Heart left ventricle (tissue), 16 donors: Measurements from ENCODE around the gene CLEC18A. TPM values are rescaled to one million over a fixed set of nuclear protein-coding genes. Genes with fewer than 3 reads are reported as not detected.

Experiments
- ATAC-seq, 4 donors: fragments of 200-7000 bp; cut with Tn5 transposase; one replicate each; pipeline ENCODE4 v1.9.1; 2020 to 2022; ENCODE audit warnings: moderate library complexity in 4 of 4, mild to moderate bottlenecking in 3 of 4, moderate number of reproducible peaks in 1 of 4
- DNase-seq, 5 donors: peaks; one replicate each; pipeline ENCODE4 v3.0.0-alpha.2; 2020
- H3K27ac ChIP-seq, 12 donors: fragments of 200-600 bp; sonication (generic) in 4 of 12; one replicate each; pipeline versions ENCODE4 v1.5.0 to v1.8.0; 2016 to 2022; ENCODE audit warnings: mild to moderate bottlenecking in 2 of 12
- H3K27me3 ChIP-seq, 9 donors: fragments of 200-600 bp; sonication (generic) in 2 of 9; one replicate each; pipeline versions ENCODE4 v1.5.1 to v1.8.0; 2016 to 2022; ENCODE audit warnings: mild to moderate bottlenecking in 3 of 9
- H3K36me3 ChIP-seq, 9 donors: fragments of 200-600 bp; sonication (generic) in 2 of 9; one replicate each; pipeline versions ENCODE4 v1.5.0 to v1.8.0; 2018 to 2022; ENCODE audit warnings: mild to moderate bottlenecking in 2 of 9
- H3K4me1 ChIP-seq, 12 donors: fragments of 200-600 bp; sonication (generic) in 4 of 12; one replicate each; pipeline versions ENCODE4 v1.5.0 to v1.8.0; 2016 to 2022; ENCODE audit warnings: mild to moderate bottlenecking in 3 of 12
- H3K4me3 ChIP-seq, 12 donors: fragments of 200-600 bp; sonication (generic) in 4 of 12; one replicate each; pipeline versions ENCODE4 v1.5.0 to v1.8.0; 2017 to 2022; ENCODE audit warnings: mild to moderate bottlenecking in 9 of 12, moderate library complexity in 4 of 12
- H3K9me3 ChIP-seq, 12 donors: fragments of 200-600 bp; sonication (generic) in 4 of 12; one replicate each; pipeline versions ENCODE4 v1.5.0 to v1.8.0; 2016 to 2022; ENCODE audit warnings: mild to moderate bottlenecking in 1 of 12
- POLR2A ChIP-seq, 2 donors: fragments of 450-650 bp; IDR thresholded peaks; one replicate each; pipeline ENCODE4 v1.6.1; 2017; ENCODE audit warnings: antibody characterized with exemption in 2 of 2, mild to moderate bottlenecking in 2 of 2, moderate library complexity in 2 of 2
- WGBS, 4 donors: extraction: QIAGEN DNeasy Blood & Tissue Kit in 2 of 4; methylation state at CpG; one replicate each; pipeline versions ENCODE4 v1.1.5 to v1.1.7; 2013 to 2018; 5-methylcytosine and 5-hydroxymethylcytosine counted together
- intact Hi-C, 10 donors: fragments of 100-400 bp; cut with DNase I; formaldehyde crosslinking; loops; one replicate each; pipeline versions ENCODE4 v1.11.1 to v1.14.2; 2022
- polyA plus RNA-seq, 2 donors: library from polyadenylated mRNA; stranded (reverse); fragments of 200-250 nt; gene quantifications; one replicate each; pipeline ENCODE4 v1.2.3, GENCODE V29; 2013
- total RNA-seq, 9 donors: library from RNA; depleted of rRNA in 2 of 9; stranded (reverse); fragments of >200 nt in 2 of 9; fragmentation: NEBNext Ultra II Directional in 3 of 9; extraction: Animal tissue kit (Norgen Biotek cat#: 25700) in 3 of 9; gene quantifications; one replicate each; pipeline versions ENCODE4 v1.1.0 to v1.2.4, GENCODE V29; 2016 to 2023
- TF ChIP-seq, protein P1 (sequence below), 12 donors: fragments of 200-600 bp; sonication (generic) in 4 of 12; IDR thresholded peaks; one replicate each; pipeline versions ENCODE4 v1.5.0 to v1.8.0; 2018 to 2022; ENCODE audit warnings: antibody characterized with exemption in 12 of 12, mild to moderate bottlenecking in 5 of 12
- donor health status: ischemic (EF 13 %, LVEDD 7.1; RV severe dilation, severe dysfunction).
- donor health status: healthy with polysubstance abuse.
- donor health status: DM: no; HTN: yes; CAD: no.
- donor health status: DM: no; HTN: no; CAD: no.
- donor health status: ischemic (EF 25% LVEDD 6.9; RV normal size, moderate dysfunction).
- donor health status: ischemic (EF 25% LVEDD 5.7; RV mildly dilated, moderate dysfunction).
- donor health status: healthy.
- donor health status: DM: yes; HTN: yes; CAD: no.
- donor health status: ischemic (EF 35%, LVEDD 5.7; RV mildly dilated, moderate dysfunction).
- donor health status: nonischemic (EF 11% LVEDD 7.7; RV severe dilation, severe dysfunction).
- donor health status: DM: yes; HTN: yes; CAD: no.
- donor health status: PGD.
- donor health status: ischemic (EF 29% LVEDD 5.4; RV normal size, mild dysfunction).
- donor health status: nonischemic (EF 23%, LVEDD 6.1; RV moderate dilation, normal function).

The CLEC18A gene
- total and polyA plus RNA-seq, 11 donors = 0.08 to 1.1 (median 0.13) TPM; not detected in 5

DNA sequence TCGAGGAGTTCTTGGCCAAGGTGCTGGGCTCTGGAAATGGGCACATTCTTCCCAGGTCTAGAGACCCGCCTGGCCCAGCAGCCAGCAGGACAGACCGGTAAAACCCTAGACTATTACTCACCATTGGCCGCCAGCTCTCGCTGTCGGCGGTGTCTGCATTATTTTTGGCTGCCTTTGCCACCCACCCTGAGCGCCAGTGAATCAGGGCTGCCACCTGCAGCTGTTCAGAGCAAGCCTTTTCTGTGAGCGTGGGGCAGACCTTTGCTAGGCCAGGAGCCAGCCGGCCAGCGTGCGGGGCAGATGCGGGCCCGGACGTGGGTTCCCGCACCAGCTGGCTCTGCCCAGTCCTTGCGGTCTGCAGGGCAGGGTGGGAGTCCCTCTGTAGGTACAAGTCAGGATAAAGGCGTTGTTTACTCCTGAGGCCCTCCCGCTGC lies 15.8 kb upstream of the CLEC18A start:
- TF ChIP-seq POLR2A (IDR thresholded peaks at IDR 0.05) = no peak
- TF ChIP-seq, protein P1, sequence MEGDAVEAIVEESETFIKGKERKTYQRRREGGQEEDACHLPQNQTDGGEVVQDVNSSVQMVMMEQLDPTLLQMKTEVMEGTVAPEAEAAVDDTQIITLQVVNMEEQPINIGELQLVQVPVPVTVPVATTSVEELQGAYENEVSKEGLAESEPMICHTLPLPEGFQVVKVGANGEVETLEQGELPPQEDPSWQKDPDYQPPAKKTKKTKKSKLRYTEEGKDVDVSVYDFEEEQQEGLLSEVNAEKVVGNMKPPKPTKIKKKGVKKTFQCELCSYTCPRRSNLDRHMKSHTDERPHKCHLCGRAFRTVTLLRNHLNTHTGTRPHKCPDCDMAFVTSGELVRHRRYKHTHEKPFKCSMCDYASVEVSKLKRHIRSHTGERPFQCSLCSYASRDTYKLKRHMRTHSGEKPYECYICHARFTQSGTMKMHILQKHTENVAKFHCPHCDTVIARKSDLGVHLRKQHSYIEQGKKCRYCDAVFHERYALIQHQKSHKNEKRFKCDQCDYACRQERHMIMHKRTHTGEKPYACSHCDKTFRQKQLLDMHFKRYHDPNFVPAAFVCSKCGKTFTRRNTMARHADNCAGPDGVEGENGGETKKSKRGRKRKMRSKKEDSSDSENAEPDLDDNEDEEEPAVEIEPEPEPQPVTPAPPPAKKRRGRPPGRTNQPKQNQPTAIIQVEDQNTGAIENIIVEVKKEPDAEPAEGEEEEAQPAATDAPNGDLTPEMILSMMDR (IDR thresholded peaks at IDR 0.05) = no peak
- no peaks in the 10 kb centered on the region for H3K9me3 ChIP-seq
- H3K36me3 ChIP-seq = peaks cover 0 to 100% (median 100%) of the 10 kb centered on the region in 9 donors
- no peak for DNase-seq
- no peak overlapping the region for H3K27ac ChIP-seq
- intact Hi-C loops = no loop called here
- H3K4me1 ChIP-seq = peaks cover 0 to 2% (median 0%) of the 10 kb centered on the region in 12 donors
- no peaks in the 10 kb centered on the region for H3K27me3 ChIP-seq
- no peak overlapping the region for H3K4me3 ChIP-seq
- WGBS, 4 donors = 95 to 97% (median 96%) methylated on average over 18 to 19 of the region's 19 CpGs
- ATAC-seq = no peak

DNA sequence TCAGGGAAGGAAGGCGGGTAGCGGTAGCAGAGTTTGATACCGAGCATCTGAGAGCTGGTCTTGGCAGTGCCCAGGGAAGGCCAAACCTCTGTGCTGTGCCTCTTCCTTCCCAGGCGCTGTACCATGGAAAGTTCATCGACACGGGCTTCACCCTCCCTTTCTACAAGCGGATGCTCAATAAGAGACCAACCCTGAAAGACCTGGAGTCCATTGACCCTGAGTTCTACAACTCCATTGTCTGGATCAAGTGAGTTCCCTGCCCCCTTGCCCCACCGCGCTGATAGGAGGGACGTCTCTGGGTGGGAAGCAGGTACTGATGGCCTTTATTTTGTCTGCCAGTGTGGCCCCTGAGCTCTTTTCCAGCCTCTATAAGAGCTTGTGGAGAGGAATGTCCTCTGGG lies 15.4 kb upstream of the CLEC18A start:
- Histone ChIP-seq H3K4me1 (no peaks in the 10 kb centered on the region), H3K4me3 (no peak overlapping the region), H3K36me3 (peaks cover 0 to 100% (median 99%) of the 10 kb centered on the region in 9 donors), H3K9me3 (no peaks in the 10 kb centered on the region), H3K27me3 (no peaks in the 10 kb centered on the region), H3K27ac (no peak overlapping the region)
- no peak for ATAC-seq
- DNase-seq = no peak
- TF ChIP-seq POLR2A (IDR thresholded peaks at IDR 0.05) = no peak
- TF ChIP-seq, protein P1 (IDR thresholded peaks at IDR 0.05) = no peak
- intact Hi-C loops = no loop called here
- WGBS, 4 donors = 88 to 95% (median 94%) methylated on average over 10 of the region's 10 CpGs

DNA sequence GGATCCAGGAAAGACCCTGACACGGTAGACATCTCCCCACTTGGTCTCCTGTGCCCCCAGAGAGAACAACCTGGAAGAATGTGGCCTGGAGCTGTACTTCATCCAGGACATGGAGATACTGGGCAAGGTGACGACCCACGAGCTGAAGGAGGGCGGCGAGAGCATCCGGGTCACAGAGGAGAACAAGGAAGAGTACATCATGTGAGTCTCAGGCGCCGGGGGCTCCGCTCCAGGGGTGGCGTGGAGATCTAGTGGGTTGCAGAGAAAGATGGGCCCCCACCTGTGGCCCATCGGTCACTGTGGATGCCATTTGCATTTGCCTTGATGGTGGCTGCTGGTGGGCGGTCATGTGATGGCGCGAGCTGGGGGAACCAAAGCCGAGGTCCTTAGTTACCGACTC lies 14.9 kb upstream of the CLEC18A start:
- peaks cover 0 to 100% (median 97%) of the 10 kb centered on the region in 9 donors for H3K36me3 ChIP-seq
- peak in 1 of 5 donors; percentile 61 for DNase-seq

DNA sequence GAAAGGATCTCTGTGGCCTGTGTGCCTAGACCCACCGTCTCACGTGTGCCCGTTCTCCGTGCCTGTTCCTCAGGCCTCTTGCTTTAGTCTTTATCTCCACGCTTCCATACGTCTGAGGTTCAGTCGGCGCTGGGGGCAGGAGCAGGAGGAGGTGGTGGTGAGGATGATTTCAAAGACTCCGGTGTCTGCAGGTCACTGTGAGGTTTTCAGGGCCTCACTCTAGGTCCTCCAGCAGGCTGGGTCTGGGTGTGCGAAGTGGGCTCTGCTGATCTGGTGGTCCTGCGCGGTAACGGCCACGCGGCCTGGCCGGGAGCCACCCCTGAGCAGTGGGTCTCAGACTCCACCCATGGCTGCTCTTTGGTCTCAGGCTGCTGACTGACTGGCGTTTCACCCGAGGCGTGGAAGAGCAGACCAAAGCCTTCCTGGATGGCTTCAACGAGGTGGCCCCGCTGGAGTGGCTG lies 14.4 kb upstream of the CLEC18A start:
- Histone ChIP-seq H3K9me3 (no peaks in the 10 kb centered on the region), H3K27ac (no peak overlapping the region), H3K4me3 (no peak overlapping the region), H3K27me3 (no peaks in the 10 kb centered on the region), H3K36me3 (peaks cover 0 to 99% (median 91%) of the 10 kb centered on the region in 9 donors), H3K4me1 (no peaks in the 10 kb centered on the region)
- no peak for TF ChIP-seq POLR2A (IDR thresholded peaks at IDR 0.05)
- TF ChIP-seq, protein P1 (IDR thresholded peaks at IDR 0.05) = no peak
- intact Hi-C loops = no loop called here
- ATAC-seq = no peak
- no peak for DNase-seq
- WGBS, 4 donors = 94 to 97% (median 96%) methylated on average over 9 to 21 of the region's 21 CpGs

More for the DNA sequence above, 14.9 kb upstream of the CLEC18A start:
- Histone ChIP-seq H3K27me3 (no peaks in the 10 kb centered on the region), H3K9me3 (no peaks in the 10 kb centered on the region), H3K27ac (no peak overlapping the region), H3K4me3 (no peak overlapping the region), H3K4me1 (no peaks in the 10 kb centered on the region)
- 94 to 98% (median 96%) methylated on average over 16 of the region's 16 CpGs for WGBS, 4 donors
- intact Hi-C loops = no loop called here
- no peak for ATAC-seq
- TF ChIP-seq, protein P1 (IDR thresholded peaks at IDR 0.05) = no peak
- TF ChIP-seq POLR2A (IDR thresholded peaks at IDR 0.05) = no peak
